LoVo (cell line): ENCODE data around the gene ABCD4.

Experiments
- DNase-seq: peaks from one replicate; pipeline ENCODE4 v3.0.0-alpha.2; 2016; ENCODE audit warnings: low spot score

The ABCD4 gene

DNA sequence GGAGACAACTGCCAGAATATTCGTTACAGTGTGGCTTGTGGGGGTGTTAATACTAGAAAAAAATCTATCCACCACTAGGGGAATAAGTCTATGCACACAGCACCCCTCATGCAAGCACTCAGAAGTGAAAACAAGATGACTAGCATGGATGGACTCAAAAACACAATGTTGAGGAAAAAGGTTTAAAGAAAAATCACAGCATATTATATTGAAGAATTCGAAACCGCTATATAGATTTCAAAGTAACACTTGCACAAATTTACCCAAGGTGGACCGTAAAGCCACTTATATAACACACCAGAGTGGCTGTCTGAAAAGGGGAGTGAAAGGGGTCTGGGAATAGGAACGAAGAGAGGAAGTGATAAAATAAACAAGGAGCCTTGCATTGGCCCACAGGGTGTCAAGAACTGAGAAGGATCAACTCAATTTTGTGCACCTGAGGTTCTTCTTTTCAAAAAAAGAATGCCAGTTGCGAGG, 544 bp downstream of the ABCD4 start:
- peak; percentile 61 for DNase-seq

DNA sequence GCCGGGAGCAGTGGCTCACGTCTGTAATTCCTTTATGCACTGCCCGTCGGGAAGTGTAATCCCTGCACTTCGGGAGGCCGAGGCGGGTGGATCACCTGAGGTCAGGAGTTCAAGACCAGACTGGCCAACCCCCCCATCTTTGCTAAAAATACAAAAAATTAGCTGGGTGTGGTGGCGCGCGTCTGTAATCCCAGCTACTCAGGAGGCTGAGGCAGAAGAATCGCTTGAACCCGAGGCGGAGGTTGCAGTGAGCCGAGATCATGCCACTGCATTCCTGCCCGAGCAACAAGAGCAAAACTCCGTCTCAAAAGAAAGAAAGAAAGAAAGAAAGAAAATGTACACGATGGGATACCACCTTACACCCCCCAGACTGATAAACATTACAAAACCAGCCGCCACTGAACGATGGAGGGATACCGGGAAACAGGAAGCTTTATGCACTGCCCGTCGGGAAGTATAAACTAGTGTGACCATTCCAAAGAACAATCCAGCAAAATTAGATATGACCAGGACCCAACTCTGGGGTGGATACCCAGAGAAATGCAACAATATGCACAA, 1.1 kb downstream of the ABCD4 start:
- no peak for DNase-seq

DNA sequence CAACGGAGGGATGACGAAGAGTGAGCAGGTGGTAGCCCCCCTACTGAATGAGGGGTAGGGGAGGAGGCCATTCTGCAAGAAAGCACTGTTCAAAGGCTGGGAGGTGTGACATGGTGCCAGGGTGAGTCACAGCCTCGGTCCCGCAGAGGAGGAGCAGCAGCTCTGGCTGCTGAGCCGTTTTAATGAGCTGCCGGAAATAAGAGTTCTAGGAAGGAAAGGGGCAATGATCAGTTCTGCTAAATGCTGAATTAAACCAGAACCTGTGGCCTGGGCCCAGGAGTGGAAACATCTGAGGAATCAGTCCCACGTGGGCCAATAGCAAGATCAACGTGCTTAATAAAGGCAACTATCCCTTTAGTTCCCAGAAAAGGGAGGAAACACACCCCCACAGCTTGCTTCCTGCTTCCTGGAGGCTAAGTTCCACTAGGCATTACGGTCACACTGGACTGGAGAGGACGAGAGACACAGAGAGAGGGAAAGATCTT, 3.6 kb downstream of the ABCD4 start:
- DNase-seq: no peak

DNA sequence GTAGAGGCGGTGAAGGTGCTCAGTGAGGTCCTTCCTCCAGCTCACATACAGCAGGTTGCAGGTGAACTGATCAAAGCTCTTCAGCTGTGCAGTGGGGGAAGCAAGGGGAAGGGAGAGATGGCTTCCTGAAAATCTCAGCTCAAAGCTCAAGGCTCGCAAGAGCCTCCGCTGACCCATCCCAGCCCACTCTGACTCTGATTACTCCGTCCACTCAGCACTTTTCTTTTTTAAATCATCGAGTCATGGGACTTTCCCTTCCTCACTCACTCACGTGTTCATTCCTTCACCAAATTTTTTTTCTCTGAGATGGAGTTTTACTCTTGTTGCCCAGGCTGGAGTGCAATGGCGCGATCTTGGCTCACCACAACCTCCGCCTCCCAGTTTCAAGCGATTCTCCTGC, 4.7 kb downstream of the ABCD4 start:
- DNase-seq: no peak

DNA sequence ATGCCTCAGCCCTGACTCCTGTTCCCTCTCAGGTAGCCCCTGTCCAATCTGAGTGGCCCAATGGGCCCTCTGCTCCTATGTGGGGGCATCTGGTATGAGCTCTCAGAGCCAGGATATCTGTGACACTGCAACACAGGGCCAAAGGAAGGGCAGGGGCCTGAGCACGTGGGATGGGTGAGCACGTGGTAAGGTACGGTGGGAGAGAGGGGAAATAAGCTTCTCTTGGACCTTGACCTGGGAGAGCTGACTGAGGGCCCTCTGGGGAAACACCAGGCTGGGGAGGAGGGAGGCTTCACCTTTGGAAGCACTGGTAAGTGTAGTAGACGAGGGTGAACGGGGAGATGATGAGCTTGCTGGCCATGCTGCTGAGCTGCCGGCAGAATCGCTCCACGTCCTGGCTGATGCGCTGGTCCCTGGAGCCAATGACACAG, 6.7 kb downstream of the ABCD4 start:
- no peak for DNase-seq

DNA sequence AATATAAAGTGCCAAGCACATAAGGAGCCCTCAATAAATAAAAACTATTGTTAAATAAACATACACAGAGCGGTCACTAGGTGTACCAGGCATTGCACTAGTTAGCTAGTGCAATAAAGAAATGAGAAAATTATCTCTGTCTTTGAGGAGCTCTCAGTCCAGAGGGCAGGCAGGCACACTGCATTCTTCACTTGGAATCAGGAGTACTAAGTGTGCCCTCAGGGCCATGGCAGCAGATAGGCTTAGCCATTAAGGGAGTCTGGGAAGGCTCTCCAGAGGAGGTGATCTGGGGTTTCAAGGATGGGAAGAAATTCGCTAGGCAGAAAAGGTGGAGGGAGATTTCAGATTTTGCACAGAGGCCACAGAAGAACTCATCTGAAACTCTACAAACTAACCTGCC, 9.1 kb downstream of the ABCD4 start:
- DNase-seq: no peak

DNA sequence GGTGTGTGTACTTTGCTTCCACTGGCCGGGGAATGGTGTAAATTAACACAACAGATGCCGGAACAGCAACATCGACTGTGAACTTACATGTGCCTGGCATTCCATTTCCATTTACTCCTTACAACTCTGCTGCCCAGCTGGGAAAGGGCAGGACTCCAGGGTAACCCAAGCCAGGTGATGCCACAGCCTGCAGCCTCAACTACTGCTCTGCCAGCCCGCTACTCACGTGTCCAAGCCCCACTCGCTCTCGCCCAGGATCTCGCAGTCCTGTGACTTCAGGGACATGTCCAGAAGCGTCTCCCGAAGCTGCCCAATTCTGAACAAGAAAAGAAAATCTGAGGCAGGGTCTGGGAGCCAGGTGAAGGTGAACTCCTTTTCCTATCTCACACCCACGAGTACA, 10.7 kb downstream of the ABCD4 start:
- no peak for DNase-seq

DNA sequence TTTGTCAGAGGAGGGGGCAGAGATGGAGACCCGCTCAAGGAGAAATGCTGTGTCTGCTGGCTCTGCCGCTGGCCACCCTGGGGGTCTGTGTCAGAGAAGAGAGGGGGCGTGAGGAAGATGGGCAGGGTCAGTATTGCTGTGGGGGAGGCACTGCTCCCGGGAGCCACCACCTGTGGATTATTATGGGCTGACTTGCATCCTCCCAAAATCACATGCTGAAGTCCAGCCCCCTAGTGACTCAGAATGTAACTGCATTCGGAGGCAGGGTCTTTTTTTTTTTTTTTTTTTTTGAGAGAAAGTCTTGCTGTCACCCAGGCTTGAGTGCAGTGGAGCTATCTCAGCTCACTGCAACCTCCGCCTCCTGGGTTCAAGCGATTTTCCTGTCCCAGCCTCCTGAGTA, 12.3 kb downstream of the ABCD4 start:
- no peak for DNase-seq

DNA sequence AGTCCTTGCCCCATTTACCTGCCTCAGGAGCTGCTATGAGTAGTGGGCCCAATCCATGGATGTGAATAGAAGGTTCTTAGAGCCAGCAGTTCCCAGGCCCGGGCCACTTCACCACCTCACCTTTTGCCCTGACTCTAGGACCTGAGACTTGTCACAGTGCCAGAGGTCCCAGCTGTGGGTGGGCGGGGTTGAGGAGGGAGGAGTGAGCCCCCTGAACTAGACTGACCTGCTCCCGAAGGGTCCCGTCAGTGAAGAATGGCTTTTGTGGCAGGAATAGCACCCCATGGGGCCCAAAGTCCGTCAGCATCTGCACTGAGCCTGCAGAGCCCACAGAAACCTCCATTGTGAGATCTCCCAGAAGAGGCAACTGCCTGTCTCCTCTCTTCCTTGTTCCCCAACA, 12.9 kb downstream of the ABCD4 start:
- DNase-seq: no peak

DNA sequence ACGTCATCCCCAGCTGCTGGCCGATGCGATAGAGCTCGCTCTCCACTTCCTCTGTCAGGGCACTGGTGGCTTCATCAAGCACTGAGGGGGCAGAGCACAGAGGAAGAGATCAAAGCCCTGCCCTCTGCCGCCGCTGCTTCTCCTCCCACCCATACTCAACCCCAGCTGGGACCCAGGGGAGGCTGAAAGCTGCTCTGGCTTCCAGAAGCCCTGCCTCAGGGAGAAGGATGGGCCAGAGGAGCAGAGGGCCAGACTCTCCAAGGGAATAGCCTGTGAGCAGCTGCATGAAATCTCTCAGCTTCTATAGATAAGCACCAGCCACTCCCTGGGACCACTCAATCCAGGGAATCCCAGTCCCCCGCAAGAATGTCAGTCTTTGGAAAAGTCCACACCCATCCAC, 16.0 kb downstream of the ABCD4 start:
- no peak for DNase-seq

DNA sequence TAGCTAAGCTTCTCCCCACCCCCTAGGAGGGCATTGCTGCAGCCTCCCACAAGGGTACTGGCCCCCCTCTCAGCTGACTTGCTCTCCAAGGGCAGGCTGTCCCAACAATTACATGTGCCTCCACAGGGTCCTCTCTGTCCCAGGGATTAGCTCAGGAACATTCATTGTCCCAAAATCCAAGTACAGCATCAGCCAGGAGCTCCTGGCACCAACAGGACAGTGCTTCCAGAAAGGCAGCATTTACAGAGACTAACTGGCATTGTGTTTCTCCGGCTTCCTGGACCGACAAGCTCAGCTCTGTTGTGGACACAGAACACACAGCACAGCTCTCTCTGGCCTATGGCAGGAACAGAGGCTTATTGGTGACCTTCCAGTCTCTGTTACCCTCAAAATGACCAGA, 21.7 kb downstream of the ABCD4 start:
- DNase-seq: no peak

DNA sequence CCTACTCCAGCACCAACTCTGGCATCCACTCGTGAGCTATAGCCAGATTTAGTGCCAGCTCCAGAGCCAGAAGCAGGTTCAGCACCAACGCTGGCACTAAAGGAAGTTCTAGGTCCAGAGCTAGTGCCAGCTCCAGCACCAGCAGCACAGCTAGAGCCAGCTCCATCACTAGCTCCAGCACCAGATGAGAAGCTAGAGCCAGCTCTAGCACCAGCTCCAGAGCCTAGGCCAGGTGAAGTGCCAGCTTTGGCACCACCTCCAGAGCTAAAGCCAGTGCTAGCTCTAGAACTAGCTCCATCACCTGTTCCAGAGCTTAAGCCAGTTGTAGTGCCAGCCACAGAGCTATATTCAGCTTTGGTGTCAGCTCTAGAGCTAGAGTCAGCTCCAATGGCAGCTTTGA, 24.7 kb downstream of the ABCD4 start:
- no peak for DNase-seq

DNA sequence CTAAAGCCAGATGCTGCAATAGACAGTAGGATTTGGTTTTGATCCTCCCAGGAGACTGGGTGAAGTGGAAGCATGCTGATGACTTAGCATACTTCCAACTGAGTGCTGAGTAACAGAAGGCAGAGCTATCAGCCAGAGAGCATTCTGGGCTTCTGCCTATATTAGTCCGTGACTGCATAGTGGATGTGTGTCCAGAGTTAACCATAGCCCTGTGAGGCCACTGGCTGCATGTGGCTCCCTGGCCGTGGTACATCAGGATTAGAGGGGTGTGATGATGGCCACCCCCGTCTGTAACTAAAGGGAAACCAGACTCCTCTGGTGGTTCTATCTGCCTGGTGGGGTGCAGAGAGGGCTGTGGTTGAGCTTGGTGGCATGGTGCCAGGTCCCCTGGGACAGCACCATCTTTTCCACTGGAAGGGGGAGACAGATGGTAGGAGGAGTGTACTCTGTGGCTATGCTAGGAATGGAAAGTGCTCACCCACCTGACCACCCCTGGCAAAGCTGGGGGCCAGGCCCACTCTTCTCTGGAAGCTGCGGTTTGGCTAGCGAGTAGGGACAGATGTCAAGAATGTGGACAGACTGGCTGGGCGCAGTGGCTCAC, 27.4 kb downstream of the ABCD4 start:
- no peak for DNase-seq

DNA sequence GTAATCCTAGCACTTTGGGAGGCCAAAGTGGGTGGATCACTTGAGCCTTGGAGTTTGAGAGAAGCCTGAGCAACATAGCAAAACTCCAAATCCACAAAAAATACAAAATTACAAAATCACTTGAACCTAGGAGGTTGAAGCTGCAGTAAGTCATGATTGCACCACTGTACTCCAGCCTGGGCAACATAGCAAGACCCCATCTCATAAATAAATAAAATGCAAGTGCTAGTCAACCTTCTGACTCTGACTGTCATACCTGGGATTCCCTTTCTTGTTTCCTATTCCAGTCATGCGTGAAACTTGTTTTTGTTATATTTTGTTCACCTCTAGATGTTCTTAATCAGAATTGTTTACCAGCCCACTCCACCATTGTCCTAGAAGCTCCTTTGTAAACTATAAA, 31.4 kb downstream of the ABCD4 start:
- DNase-seq: no peak

DNA sequence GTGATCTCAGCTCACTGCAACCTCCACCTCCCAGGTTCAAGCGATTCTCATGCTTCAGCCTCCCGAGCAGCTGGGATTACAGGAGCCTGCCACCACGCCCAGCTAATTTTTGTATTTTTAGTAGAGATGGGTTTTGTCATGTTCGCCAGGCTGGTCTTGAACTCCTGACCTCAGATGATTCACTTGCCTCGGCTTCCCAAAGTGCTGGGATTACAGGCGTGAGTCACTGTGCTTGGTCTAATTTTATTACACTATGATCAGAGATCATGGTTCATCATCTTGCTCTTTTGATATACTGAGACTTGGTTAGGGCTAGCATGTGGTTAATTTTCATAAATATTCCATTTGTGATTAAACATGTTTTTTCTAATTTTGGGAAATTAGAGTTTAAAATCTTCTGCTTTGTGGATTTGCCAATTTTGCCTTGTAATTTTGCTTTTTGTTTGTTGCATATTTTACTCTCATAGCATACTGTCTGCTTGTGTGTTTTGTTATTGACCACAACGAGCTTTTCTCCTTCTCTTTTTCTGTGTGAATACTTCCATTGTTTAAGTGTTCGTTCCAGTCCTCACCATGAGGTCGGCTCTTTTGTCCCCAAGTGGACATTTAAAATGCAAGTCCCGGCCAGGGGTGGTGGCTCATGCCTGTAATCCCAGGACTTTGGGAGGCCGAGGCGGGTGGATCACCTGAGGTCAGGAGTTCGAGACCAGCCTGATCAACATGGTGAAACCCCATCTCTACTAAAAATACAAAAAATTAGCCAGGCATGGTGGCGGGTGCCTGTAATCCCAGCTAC, 32.2 kb downstream of the ABCD4 start:
- peak; percentile 30 for DNase-seq

DNA sequence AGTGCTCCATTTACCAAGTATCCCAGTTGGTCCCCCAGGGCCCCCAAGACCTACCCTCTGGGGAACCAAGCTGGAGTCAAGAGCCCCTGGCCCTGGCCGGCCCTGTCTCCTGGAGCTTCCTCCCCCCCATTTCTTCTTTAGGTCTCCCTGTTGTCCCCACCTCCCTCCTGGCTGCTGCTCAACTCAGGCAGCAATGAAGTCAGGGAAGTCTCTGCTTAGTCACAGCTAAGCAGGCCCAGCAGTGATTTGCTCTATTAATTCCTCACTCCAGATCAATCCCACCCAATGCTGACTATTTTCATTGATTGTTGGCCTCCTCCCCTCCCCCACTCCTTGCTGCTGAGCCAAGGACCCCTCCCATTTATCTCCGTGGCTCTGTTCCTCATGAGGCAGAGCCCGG, 35.1 kb downstream of the ABCD4 start:
- DNase-seq: no peak

DNA sequence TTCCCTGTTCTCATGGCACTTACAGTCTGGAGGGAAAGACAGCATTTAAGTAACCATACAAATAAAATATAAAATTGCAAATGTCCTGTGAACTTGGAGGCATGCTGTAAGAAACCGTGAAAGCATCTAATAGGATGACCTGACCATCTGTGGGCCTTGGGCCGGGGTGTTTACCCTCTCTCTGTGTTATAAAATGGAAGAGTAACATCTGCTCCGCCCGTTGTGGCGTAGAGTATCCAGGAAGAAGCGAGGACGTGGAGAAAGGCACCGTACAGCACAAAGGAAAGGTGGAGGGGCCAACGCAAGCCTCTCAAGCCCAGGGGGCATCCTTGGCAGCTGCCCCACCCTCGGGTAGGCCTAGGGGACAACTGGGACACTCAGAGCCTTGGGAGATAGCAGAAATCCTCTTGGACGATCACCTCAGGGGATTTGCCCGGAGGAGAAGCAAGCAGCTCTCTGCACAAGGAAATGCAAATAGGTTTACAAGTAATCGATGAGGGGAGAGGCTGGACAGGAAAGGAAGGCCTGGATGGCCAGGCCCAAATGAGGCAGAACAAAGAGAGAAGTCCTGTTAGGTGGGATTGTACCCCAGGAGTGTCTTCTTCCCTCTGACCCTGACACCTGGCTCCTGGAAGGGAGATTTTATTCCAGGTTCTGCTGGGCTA, 37.3 kb downstream of the ABCD4 start:
- DNase-seq: no peak

DNA sequence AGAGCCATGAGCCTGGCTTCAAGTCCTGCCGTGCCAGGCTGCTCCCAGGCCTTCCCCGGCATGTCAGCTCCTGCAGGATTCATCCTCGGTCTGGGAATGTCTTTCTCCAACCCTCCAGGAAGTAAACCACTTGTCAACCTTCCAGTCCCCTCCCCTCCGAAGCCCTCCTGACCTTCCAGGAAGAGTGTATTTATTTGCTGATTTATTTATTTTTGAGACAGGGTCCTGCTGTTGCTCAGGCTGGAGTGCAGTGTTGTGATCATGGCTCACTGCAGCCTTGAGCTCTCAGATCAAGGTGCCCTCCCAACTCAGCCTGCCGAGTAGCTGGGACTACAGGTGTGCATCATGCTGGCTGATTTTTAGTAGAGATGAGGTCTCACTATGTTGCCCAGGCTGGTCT, 38.8 kb downstream of the ABCD4 start:
- no peak for DNase-seq

DNA sequence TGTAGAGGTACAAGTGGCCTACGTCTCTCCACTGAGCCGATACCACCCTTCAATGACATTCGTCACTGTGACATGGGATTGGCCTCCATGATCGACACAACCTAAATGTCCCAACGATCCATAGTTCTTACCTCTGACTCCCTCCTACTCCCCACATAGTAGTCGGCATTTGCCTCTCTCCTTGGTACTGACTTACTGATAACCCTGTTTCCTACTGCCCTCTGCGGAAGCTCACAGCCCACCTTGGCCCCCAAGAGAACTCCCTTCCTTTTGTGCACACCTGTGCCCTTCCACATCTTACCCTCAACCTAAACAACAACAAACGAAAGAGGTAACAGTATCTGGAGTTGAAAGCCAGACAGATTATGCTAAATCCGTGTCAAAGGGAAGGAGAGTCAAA, 39.6 kb downstream of the ABCD4 start:
- no peak for DNase-seq

DNA sequence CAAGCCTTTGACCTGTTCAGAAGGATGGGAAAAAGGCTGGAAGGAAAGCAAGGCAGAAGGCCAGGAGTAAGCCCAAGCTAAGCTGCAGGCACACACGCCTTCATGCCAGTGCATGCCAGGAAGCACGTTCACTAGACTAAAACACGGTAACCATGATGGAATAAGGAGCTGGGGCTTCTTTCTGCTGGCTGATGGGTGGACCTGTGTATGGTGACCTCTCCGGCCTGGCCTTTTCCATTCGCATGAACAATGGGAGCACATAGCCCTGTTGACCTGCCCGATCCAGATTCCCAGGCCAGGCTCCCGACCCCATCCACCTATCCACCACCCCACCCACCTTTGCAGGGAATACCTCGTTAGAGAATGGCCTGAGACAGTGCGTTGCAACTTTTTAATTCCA, 40.7 kb downstream of the ABCD4 start:
- DNase-seq: no peak

DNA sequence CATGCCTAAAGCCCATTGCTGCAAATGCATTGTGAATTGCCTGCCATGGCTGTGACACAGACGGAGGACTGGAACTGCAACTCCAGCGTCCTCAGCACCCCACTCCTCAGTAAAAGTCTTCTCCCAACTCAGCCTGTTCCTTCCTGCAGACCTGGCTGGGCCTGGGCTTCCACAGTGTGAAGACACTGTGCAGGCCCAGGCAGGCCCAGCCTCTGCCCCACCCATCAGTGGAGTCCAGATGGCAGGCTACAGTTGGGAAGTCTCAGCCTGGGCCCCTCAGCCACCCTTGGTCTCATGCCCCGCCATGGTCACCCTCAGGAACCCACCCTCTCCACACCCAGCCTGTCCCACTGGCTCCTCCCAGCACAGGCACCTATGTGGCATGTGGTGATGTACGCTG, 41.4 kb downstream of the ABCD4 start:
- no peak for DNase-seq

DNA sequence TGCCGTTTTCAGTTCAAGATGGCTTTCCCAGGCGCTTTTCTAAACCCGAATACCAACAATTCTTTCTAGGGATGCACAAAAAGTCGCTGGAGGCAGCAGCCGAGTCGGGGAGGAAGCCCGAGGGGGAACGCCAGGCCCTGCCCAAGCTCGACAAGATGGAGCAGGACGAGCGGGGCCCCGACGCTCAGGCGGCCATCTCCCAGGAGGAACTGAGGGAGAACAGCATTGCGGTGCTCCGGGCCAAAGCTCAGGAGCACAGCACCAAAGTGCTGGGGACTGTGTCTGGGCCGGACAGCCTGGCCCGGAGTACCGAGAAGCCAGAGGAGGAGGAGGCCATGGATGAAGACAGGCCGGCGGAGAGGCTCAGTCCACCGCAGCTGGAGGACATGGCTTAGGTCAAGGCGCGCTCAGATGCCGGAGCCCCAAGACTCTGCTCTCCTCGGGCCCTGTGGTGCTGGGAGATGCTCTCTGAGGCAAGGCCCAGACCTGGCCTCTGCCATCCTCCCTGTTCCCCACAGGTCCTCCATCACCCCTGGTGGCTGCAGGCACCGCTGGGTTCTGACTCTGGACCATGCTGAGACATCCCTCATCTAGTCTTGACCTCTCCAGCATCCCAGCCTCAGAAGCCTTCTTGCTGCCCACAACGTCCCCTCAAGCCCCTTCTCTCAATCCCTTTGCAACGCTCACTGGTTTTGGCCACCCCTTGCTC, 42.1 kb downstream of the ABCD4 start:
- DNase-seq: no peak
